Activated T-helper 1 cell treated with Interleukin-2 at 50 U/mL for 16 hours (primary cell): Measurements from ENCODE around the gene ADCY3.
"Not testable (repeated sequence)": the region's sequence is repeated elsewhere in the genome, so short reads cannot be mapped to it uniquely, and the experiment has no call there.

ENCODE experiments used
- DNase-seq: peaks from one replicate; pipeline ENCODE4 v3.0.0-alpha.2; 2020; ENCODE audit warnings: low read depth

The ADCY3 gene

DNA sequence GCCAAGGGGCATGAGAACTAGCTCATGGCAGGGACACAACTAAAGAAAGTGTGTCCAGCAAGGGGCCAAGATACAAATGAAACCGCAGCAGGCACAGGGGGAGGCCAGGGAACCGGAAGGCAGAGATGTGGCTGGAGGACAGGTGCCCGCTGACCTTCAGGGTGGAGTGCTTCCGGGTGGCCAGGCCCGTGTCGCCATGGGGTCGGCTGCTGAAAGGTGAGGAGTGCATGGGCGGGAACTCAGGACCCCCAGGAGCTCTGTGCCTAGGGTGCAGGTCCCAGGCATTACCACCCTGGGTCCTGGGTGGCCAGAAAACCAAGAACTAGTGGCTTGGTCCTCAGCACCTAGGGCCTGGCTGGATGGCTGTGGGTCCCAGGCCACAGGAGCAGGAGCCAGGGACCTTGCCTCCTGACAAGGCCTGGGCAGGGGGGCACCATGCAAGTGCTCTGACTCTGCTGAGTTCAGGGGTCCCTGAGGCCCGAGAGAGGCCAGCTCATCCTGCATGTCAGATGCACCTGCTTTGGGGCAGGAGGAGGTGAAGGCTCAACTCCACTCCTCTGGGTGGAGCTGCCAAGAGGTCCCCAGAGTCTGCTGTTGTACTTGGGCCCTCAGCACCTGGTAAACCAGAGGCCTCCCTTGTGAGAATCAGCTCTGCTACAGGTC, 75.9 kb downstream of the ADCY3 start:
- DNase-seq: no peak

DNA sequence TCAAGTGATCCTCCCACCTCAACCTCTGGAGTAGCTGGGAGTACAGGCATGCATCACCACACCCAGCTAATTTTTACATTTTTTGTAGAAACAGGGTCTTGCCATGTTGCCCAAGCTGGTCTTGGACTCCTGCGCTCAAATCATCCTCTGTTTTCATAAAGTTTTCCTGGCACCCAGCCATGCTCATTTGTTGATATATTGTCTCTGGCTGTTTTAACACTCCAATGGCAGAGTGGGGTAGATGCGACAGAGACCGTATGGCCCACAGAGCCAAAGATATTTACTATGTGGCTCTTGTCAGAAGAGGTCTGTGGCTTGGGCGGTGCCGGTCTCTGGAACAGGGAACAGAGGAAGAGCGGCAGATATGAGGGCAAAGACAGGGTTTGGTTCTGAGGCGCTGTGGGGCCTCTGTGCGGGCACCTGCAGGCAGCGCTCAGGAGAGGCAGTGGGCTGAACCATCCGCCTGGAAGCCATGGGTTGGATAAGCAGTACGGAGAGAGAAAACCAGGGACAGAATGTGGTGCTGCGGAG, 76.6 kb downstream of the ADCY3 start:
- no peak for DNase-seq

DNA sequence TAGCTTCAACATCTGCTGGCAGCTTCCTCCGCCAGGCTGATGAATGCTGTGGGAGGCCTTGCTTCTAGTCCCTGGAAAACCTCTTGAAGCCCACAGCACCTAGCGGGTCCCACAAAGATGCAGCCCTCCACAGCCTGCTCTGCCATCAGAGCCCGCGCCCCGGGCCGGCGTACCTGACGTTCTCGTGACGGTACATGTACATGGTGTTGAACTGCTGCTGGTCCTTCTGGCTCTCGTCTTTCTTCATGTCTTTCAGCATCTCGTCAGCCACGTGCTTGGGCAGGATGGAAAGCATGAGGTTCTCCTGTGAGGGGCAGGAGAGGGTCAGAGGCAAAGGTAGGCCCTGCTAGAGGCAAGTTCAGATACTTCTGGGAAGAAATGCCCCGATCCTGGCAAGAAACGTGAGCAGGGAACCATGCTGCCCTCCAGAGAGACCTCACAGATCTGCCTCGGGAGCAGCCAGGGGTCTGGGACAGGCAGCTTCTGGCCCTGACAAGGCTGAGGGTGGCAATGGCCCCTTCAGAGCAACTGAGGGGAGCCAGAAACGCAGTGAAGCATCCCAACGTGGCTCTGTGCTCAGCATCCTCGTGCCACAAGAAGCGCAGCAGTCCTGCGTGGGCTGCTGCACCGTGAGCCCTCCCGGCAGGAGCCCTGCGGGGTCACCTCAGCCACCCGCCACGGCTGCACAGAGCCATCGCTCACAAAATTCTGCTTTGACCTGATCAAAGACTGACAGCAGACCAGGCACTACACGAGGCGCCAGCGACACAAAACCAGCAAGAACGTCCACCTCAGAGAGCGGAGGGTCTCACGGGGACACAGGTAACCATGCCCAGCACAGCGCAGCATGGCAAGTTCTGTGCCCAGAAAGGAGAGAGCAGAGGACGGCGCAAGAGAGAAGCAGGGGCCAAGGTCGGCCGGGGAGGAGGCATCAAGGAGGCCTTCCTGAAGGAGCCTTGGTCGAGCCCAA, 77.7 kb downstream of the ADCY3 start:
- no peak for DNase-seq

DNA sequence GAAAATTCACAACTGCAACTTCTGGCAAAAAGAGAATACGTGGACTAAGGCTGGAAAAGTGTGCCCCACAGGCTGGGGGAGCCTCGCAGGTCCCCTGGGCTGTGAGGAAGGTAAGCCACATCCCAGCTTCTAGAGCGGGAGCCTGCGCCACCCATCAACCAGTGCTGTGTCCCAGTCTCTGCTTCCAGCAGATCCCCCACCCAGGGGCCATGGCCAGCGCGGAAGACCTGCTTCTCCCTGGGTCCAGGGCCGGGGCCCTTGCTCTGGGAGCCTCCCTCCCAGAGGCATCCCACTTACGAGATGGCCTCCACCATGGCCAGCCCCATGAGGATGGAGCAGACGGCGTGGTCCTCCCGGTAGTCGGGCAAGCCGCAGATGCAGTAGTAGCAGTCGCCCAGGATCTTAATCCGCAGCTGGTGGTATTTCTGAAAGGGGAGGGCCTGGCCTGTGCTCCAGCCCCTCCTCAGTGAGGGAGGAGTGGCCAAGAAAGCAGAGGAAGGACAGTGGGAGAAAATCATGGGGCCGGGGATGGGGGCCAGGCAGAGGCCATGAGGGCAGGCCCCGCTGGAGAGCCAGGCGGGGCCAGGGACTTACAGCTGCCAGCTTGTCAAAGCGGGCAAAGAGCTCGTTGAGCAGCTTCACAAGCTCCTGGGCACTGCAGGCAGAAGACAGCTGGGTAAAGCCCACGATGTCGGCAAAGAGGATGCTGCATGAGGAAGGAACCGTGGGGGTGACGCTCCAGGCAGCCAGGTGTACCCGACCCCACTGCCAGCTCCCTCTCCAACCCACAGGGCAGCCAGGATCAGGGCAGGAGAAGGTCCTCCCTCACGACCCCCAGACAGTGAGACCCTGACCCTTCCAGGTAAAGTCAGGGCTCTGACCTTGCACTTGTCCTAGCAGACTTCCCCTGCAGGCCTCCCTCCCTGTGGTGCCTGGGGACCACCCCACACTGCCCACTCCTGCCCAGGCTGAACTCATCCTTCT, 78.8 kb downstream of the ADCY3 start:
- DNase-seq: no peak

DNA sequence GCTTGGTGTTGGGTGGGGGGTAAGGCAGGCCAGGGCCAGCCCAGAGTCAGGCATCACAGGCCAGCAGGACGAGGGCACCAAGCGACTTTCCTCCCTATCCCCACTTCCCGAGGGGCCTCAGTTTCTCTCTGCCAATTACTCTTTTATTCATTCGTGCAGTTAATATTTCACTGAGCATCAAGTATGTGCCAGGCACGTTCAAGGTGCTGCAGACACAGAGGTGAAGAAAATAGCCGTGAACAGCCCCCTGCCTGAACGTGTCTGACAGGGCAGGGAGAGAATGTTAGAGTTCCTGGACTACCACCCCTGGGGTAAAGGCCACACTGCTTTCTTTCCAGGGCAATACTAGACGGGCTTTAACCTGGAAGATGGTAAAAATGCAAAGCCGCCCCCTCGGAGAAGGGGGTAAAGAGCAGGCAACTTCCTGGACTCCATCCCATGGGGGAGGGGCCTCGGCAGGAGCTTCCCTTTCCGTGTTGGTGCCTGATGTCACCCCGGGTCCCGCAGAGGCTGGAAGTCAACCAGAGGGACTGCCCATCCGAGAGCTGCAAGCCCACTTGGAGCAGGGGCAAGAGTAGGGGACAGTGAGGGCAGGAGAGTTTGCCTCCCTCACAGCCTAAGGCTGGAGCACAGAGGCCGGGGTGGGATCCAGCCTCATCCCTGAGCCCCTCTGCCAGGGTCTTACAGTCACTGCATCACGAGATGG, 79.7 kb downstream of the ADCY3 start:
- no peak for DNase-seq

DNA sequence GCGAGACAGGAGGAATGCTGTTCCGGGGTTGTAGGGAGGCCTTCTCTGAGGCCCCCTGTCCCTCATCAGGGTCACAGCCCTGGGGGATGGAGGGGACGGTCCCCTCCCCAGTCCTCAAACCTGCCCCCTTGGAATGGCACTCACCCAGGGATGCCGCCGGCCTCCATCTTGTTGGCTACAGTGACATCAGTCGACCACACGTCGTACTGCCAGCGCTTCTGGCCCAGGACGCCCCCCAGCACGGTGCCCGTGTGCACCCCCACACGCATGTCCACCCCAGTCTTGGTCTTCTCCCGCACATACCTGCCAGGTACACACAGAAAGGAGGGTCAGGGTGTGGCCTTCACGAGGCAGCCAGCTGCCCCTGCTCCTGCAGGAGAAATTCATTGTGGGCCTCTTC, 80.3 kb downstream of the ADCY3 start:
- DNase-seq: no peak

DNA sequence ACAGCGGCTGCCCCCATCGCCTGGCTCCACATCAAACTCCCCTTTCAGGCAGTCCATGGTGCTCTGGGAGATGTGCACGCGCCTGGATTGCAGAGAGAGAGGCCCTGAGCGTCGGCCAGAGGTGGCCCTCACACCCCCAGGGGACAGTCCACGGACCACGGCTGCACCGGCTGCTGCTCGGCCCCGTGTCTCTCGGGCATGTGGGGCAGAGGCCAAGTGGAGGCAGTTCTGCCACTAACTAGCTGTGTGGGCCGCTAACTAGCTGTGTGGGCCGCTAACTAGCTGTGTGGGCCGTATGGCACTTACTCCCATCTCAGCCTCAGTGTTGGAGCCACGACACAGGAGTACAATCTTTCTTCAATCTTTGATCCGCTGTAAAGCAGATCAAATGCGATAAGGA, 81.5 kb downstream of the ADCY3 start:
- DNase-seq: no peak

DNA sequence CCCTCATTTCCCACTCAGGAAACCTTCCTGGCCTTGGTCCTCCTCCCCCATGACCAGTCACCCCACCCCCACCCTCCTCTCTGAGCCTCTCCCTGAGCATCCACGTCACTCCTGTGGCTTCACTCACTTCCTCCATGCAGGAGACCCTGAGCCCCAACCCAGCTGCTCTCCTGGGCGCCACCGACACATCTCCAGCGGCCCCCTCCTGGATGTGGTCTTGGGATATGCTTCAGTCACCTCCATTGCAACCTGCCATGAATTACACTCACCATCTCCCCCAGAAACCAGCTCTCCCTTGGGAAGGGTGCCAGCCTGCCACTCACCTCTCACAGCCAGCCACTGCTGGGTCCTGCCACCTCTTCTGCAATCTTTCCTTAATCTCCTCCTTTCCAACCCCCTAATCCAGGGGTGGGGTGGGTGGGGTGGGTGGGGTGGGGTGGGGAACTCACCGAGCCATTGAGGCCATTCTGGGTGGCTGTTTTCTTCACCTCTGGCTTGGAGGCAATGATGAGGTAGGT, 82.0 kb downstream of the ADCY3 start:
- no peak for DNase-seq

DNA sequence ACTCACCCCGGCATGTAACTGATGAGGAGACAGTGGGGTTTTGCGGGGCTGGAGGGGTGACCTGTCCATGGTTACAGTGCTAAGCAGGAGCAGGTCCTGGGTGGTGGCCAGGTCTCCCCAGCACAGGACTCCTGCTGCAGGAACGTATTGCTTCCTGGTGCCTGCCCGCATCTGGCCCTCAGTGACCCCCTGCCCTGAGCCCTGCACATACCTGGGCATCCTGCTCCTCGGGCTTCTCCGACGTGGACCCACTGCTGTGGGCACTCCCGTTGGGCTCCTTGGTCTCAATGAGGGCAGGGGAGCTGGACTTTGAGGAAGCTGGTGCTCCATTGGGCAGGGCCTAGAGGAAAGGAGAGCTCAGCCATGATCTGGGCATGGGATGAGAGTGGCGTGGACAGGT, 83.3 kb downstream of the ADCY3 start:
- no peak for DNase-seq

DNA sequence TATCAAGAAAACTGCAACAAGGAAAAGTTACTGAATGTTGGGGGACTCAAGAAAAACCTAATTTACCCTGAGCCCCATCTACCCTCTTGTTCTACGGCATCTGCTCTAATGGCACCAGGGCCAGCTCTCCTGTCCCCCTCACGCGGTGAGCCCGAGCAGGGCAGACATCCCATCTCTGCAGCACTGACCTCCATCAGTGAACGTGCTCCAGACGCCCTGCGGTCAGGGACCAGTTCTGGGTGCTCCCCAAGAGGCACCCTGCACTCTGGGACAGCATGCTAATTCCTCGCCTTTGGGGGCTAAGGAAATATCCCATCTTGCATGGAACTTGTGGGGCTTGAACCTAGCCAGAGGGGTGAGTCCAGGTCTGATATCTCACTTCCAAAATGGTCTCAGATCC, 83.8 kb downstream of the ADCY3 start:
- no peak for DNase-seq

DNA sequence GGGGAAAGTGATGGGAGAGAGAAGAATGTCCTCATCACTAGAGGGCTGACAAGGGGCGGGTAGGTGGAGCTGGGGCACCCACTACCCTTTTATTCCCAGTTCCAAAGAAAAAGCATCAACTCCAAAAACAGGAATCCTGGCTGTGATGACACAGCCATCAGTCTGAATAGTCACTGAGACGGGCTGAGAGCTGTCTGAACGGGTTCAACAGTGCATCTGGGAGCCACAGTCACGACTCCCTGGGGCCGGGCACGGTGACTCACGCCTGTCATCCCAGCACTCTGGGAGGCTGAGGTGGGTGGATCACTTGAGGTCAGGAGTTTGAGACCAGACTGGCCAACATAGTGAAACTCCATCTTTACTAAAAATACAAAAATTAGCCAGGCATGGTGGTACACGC, 84.6 kb downstream of the ADCY3 start:
- not testable (repeated sequence) for DNase-seq

DNA sequence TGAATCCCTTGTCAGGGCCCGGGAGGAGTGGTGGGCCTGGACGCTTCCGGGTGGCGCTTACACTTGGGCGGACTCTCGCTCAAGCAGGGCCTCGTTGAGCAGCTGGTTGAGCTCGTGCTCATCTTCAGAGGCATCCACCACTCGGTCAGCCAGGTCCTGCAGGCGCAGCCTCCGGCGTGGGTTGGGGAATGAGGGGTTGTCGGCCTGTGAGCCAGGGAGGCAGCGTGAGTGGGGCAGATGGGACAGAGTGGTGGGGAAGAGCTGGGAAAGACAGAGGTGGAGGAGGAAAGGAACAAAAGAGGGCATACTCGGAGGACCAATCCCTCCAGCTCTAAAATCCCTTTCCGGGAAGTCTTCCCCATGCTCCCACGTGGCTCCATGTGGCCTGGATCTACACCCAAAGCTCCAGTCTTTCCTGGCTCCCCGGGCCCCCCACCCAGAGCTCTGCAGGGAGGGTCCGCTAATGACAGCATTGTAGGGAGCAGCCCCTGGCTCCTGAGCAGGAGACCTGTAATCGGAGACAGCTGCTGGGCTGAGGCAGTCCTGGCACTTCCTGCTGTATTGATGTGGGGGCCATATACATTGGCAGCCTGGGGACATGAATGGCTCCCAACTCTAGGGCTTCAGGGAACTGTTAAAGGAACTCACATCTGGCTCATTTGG, 85.2 kb downstream of the ADCY3 start:
- no peak for DNase-seq

DNA sequence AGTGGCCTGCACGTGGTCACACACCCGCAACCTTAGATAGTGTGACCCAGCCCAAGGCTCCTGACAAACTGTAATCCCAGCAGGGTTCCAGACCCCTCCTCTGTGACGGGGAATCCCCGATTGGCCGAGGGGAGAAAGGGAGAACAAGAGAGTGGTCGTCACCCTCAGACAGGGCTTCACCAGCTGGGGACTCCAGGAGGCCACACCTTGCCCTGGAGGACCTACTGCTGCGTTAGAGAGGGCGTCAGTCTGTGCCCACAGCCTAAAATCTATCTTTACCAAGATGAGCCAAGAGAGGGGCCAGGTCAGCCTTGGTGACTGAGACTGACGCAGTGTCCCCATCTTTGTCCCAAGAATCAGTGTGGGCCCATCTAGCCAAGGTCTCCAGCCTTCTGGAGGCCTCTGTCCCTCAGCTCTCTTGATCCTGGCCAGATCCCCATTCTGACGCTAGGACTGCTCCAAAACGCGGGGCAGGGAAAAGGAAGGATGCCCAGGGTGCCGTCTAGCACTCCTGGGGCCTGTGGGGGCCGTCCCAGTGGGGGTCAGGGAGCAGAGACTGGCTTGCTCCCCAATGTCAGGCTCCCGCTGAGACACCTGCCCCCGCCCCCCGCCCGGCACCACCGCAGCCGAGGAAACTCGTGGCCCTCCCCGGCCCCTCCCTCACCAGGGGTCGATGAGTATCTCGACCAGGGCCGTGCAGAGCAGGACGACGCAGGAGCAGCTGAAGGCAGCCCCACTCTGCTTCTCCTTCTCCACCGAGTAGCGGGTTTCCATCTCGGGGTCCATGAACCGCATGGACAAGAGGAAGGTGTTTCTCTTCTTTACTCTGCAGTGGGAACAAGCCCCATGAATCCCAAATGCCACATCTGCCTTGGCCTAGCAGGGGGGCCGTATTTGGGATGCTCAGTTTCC, 86.0 kb downstream of the ADCY3 start:
- DNase-seq: no peak

DNA sequence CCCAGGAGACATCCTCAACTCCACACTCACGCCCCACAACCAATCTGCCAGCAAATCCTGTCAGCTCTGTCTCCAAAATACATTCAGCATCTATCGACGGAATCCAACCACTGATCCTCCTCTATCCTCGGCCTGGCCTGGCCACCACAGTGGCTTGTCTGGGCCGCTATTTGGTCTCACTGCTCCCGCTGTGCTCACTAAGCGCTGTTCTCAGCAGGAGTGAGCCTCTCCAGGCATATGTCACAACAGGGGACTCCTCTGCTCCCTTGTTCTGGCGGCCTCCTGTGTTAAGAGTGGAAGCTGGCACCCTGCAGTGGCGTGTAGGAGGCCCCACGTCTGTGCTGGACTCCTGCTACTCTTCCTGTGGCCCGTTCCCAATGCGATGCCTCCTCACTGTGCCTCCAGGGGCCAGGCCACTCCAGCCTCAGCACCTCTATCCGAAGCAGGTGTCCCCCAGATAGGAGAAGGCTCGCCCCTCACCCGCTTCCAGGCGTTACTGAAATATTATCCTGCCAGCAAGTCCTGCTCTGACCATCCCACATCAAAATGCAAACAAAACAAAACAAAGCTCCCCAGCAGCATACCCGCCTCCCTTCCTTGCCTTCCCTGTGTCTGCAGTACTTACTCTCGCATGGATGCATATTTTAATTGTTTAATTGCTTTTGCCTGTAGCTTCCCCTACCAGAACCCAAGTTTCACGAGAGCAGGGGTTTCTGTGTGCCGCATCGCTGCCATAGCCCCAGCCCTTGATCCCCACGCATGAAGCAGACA, 86.9 kb downstream of the ADCY3 start:
- DNase-seq: no peak

DNA sequence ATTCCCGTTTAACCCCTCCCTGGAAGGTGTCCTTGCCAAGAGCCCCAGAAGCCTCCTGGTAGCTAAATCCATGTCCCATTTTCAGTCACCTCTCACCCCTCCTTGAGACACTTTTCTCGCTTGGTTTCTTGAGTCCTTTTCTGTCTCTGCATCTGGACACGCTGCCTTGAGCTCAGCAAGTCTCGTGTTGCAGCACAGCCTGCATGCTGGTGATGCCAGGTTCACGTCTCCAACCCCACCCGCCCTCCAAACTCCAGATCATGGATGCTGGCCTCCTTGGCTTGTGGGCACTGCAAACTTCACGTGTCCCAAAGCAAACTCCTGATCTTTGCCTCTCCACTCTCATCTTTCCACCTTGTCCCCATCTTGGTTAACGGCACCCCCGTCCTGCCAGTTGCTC, 87.5 kb downstream of the ADCY3 start:
- no peak for DNase-seq

DNA sequence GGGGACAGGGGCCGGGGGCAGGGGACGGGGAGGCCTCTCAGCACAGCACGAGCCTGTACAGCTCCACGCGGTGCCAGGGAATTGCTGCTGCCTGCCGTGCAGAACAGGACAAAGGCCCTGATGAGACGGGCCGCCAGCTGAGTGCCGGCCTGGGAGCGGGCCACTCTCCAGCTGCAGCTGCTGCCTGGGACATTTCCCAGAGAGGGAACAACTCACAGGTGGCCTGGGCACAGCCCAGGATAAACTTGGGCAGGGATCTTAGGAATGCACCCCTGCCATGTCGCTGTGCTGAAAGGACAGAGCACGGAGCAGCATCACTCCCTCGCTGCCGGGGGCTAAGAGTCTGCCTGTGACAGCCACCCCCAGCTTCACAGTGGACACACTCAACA, 88.0 kb downstream of the ADCY3 start:
- no peak for DNase-seq

DNA sequence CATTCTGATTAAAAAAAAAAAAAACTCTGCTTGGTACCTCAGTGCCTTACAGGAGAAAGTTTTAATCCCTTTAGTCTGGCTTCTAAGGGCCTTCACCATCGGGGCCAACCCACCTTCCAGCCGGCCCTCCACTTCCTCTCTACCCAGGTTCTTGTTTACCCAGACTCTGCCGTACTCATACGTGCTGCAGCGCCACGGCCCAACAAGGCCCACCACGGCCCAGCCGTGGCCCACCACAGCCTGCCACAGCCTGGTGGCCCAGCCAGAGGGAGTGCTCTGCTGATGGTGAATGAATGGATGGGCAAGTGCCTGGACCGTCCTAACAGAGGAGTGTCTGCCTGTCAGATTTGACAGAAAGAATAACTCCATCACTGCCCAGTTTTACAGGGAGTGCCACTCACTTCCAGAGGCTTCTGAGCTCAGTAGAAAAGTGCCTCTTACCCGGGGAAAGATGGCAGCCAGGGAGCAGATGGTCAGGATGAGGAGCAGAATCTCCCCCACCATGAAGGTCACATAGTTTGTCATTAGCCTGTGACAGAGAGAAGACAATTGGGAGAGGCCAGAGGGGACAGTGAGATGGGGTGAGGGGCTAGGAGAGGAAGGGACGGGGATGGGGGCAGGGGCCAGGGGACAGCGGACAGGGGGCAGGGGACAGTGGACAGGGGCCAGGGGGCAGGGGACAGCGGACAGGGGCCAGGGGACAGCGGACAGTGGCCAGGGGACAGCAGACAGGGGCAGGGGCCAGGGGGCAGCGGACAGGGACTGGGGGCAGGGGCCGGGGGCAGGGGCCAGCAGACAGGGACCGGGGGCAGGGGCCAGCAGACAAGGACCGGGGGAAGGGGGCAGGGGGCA, 88.6 kb downstream of the ADCY3 start:
- no peak for DNase-seq

DNA sequence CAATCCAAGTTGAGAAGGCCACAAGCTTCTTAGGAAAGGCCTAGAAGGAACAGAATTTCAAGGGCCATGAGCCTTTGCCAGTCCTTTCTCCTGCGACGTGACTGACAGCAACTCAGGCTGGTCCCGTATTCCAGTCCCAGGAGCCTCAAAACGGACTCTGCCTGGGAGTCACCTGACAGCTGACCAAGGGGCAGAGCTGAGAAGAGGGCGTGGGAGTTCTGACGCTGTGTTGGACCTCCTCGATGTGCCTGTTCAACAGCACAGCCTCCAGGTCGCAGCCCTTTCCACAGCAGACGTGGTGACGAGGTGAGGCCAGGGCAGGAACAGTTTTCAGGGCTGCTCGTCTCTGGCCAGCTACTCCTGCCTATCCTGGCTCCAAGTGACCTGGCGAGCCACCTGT, 89.3 kb downstream of the ADCY3 start:
- no peak for DNase-seq
